ENCODE measurements around the gene EIF2A.

EIF2A gene

GRCh38 chr3:150602426-150603152 is 56.0 kb downstream of the EIF2A start:
- DNase-seq (ENCODE audit: insufficient read length, low spot score) (no peak), FAIRE-seq (no peak)
- no peak for TF ChIP-seq CTCF (IDR thresholded peaks at IDR 0.05; ENCODE audit: insufficient read depth, missing control alignments)

- TF ChIP-seq CTCF (IDR thresholded peaks at IDR 0.05; ENCODE audit: insufficient read depth, missing control alignments) = no peak
- peak; percentile 71 for DNase-seq (ENCODE audit: insufficient read length, low spot score)
- no peak for FAIRE-seq
These were observed 56.8 kb downstream of the EIF2A start, which contains the start of gene SELENOT for GRCh38 chr3:150603153-150603979. Gene SELENOT (plus strand): TSS chr3:150603321. CDS start chr3:150603363, 42 bp downstream.

- DNase-seq (ENCODE audit: insufficient read length, low spot score) (no peak), FAIRE-seq (no peak)
- TF ChIP-seq CTCF (IDR thresholded peaks at IDR 0.05; ENCODE audit: insufficient read depth, missing control alignments) = no peak
These were observed 57.4 kb downstream of the EIF2A start for GRCh38 chr3:150603980-150604319.

GRCh38 chr3:150605998-150606641 is 59.5 kb downstream of the EIF2A start:
- FAIRE-seq = no peak
- TF ChIP-seq CTCF (IDR thresholded peaks at IDR 0.05; ENCODE audit: insufficient read depth, missing control alignments) = no peak
- no peak for DNase-seq (ENCODE audit: insufficient read length, low spot score)

GRCh38 chr3:150607267-150608065 is 60.9 kb downstream of the EIF2A start:
- FAIRE-seq (no peak), DNase-seq (ENCODE audit: insufficient read length, low spot score) (no peak)
- TF ChIP-seq CTCF (IDR thresholded peaks at IDR 0.05; ENCODE audit: insufficient read depth, missing control alignments) = no peak

- DNase-seq (ENCODE audit: insufficient read length, low spot score) = no peak
- no peak for TF ChIP-seq CTCF (IDR thresholded peaks at IDR 0.05; ENCODE audit: insufficient read depth, missing control alignments)
- FAIRE-seq = no peak
These were observed 63.4 kb downstream of the EIF2A start for GRCh38 chr3:150609988-150610387.

Data from D721Med (cell line).